Stimulated activated CD4-positive, alpha-beta T cell treated with anti-CD3 and anti-CD28 coated beads, Interleukin-4, amount 100 ng/mL, for 24 hours (primary cell): ENCODE results near the gene RHBDF1.

Source experiments
- DNase-seq: peaks from one replicate; pipeline ENCODE4 v3.0.0-alpha.2; 2020

RHBDF1 gene

GRCh38 chr16:72561-73548 lies at the start of gene RHBDF1:
Gene RHBDF1, minus strand, starts transcription at chr16:72631. Its CDS starts 7,616 bp downstream, at chr16:65015.
- DNase-seq: no peak

- no peak for DNase-seq
Observed at GRCh38 chr16:120756-121155, 48.3 kb upstream of the RHBDF1 start.

- no peak for DNase-seq
Observed at GRCh38 chr16:119835-120491, 47.5 kb upstream of the RHBDF1 start.

- DNase-seq: no peak
Observed at GRCh38 chr16:119295-119694, 46.9 kb upstream of the RHBDF1 start.

GRCh38 chr16:118857-119256 lies 46.4 kb upstream of the RHBDF1 start:
- DNase-seq: no peak

GRCh38 chr16:117379-118365 lies 45.2 kb upstream of the RHBDF1 start:
- peak; percentile 69 for DNase-seq

- DNase-seq: no peak
Observed at GRCh38 chr16:116015-116414, 43.6 kb upstream of the RHBDF1 start.

- no peak for DNase-seq
Observed at GRCh38 chr16:114327-114726, 41.9 kb upstream of the RHBDF1 start.

- no peak for DNase-seq
Observed at GRCh38 chr16:112153-112840, 39.9 kb upstream of the RHBDF1 start.

GRCh38 chr16:106623-107324 lies 34.3 kb upstream of the RHBDF1 start:
- peak; percentile 64 for DNase-seq

- no peak for DNase-seq
Observed at GRCh38 chr16:105521-105920, 33.1 kb upstream of the RHBDF1 start.

GRCh38 chr16:104928-105327 lies 32.5 kb upstream of the RHBDF1 start:
- DNase-seq: no peak

- no peak for DNase-seq
Observed at GRCh38 chr16:104355-104754, 31.9 kb upstream of the RHBDF1 start.

GRCh38 chr16:102060-102855 lies 29.8 kb upstream of the RHBDF1 start:
- no peak for DNase-seq

GRCh38 chr16:101586-101985 lies 29.2 kb upstream of the RHBDF1 start:
- DNase-seq: no peak

- no peak for DNase-seq
Observed at GRCh38 chr16:100989-101388, 28.6 kb upstream of the RHBDF1 start.

- no peak for DNase-seq
Observed at GRCh38 chr16:97822-98221, 25.4 kb upstream of the RHBDF1 start.

GRCh38 chr16:96935-97381 lies 24.5 kb upstream of the RHBDF1 start:
- peak; percentile 88 for DNase-seq

- no peak for DNase-seq
Observed at GRCh38 chr16:94918-95265, 22.5 kb upstream of the RHBDF1 start.

- no peak for DNase-seq
Observed at GRCh38 chr16:92431-93339, 20.3 kb upstream of the RHBDF1 start.
